Activated CD4-positive, alpha-beta T cell treated with anti-CD3 and anti-CD28 coated beads, Interleukin-2, amount 50 U/mL, for 16 hours (primary cell): ENCODE data around the gene GTPBP1.

Experiments used
- DNase-seq: peaks from one replicate; pipeline ENCODE4 v3.0.0-alpha.2; 2020

GTPBP1 gene

GRCh38 chr22:38704654-38705234 lies 1.0 kb upstream of the GTPBP1 start:
- no peak for DNase-seq

DNA sequence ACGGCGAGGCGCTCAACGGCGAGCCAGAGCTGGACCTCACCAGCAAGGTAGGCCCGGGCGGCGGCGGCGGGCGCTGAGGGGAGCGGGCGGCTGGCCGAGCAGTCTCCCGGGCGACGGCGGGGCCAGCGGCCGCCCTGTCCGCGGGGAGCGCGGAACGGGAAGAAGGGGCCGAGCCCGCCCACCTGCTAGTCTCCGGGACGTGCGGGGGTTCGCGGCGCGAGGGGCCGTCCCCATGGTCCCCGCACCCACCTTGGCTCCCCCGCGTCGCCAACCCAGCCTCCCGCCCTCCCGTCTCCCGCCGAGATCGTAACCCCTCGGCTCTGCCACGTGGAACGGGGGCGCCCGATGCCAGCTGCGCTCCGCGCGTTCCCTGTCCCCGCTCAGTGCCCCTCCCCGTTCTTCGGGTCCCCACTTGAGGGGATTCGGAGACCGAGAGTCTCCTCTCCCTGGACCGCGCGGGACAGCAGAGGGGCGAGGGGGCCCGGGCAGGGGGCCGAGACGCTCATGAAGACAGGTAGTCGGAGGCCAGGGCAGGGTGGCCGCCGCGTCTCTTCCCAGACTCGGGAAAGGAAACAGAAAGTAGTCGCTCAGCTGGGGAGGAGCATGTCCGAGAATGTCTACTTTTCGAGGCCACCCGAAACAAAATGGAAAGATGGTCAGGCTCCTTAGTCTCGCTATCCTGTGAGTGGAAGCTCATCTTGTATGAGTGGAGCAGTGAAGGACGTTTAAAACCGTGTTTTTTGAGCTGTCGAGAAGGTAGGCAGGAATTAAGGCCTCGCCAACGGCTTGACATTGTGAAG lies 557 bp downstream of the GTPBP1 start:
- DNase-seq = peak; percentile 33

DNA sequence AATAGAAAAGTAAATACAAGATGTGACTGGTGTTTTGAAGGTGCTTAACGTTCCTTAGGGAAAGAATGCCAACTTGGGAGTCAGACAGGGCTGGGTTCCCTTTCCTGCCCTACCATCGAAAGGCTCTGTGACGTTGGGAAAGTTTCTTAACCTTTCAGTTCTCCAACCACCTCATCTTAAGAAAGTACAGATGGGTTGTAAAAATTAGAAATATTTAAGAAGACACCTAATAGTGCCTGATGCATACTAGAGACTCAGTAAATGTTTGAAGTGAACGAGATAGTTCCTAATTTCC lies 1.1 kb downstream of the GTPBP1 start:
- DNase-seq = no peak

DNA sequence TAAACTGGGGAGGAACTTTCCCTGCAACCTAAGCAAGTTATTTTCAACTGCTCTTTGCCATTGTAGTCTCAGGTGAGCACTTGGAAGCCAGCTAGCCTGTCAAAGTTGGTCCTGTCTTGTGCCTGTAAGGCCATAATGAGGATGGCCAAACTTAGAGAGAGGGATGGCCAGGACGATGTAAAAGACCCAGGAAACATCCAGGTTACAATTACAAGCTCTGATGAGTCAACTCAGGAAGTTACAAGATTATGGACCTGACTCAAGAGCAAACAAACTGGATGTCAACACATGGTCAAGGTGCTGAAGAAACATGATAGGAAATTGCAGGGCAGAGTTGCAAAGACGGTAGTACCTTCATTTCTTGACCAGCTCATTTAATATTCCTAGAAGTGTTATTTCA lies 1.6 kb downstream of the GTPBP1 start:
- peak; percentile 49 for DNase-seq

DNA sequence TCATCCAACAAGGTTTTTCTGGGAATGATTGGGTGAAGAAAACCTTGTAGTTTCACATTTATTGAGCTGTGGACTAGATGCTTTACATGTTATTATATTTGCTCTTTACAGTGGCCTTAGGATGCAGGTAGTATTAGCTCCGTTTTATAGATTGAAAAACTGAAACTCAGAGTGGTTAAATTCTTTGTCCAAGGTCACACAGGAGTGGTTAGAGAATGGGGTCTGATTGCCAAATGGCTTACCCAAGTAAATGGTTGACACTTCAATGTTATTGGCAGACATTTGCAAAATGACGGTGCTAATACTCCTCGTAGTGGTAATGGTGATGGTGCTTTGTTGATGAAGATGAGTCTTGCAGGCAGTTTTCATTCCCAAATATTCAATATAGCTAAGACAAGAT lies 2.2 kb downstream of the GTPBP1 start:
- DNase-seq = no peak

- DNase-seq = no peak
Observed at GRCh38 chr22:38709306-38709705, 3.6 kb downstream of the GTPBP1 start.

- DNase-seq = no peak
Observed at GRCh38 chr22:38710351-38710750, 4.6 kb downstream of the GTPBP1 start.

- no peak for DNase-seq
Observed at GRCh38 chr22:38710866-38711265, 5.1 kb downstream of the GTPBP1 start.

DNA sequence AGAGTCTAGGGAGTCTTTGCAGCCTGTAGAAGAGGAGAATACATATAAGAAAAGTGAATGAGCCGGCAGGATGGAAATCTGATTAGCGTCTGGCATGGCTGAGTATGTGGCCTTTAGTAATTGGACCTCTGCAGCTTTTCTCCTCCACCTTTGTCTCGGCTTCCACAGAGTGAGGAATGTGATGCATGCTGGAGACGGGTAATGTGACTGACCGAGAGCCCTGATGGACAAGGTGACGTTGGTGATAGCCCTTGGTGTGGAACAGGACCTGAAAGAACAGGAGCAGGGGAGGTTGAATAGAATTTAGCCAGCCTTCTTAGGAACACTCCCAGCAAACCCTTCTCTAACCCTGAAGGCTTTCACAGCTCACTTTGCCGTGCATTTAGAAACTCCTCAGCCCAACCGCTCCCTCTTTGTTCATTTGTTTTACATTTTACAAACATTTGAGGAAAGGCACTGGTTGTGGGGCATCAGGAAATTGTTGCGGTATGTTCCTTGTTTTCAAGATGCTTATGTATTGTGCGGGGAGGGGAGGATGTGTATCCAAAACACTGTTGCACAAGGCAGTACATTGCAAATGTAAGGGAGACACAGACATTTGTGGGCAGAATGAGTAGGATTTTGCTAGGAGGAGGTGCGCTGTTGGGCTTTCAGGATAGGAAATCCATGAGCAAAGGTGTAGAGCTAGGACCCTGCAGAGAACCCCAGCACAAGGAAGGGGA lies 6.9 kb downstream of the GTPBP1 start:
- no peak for DNase-seq

DNA sequence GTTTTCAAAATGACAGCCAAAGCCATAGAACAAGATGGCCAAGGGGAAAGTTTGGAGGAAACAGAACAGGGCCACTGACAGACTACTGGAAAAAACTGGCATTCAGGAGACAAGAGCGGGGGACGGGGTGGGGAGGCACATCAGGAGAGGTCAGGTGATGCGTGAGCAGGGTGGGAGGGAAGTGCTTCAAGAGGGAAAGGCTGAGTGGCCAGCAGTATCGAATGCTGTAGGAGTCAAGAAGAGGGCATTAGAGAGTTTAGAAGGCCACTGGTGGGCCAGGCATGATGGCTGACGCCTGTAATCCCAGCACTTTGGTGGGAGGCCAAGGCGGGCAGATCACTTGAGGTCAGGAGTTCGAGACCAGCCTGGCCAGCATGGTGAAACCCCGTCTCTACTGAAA lies 8.2 kb downstream of the GTPBP1 start:
- no peak for DNase-seq

DNA sequence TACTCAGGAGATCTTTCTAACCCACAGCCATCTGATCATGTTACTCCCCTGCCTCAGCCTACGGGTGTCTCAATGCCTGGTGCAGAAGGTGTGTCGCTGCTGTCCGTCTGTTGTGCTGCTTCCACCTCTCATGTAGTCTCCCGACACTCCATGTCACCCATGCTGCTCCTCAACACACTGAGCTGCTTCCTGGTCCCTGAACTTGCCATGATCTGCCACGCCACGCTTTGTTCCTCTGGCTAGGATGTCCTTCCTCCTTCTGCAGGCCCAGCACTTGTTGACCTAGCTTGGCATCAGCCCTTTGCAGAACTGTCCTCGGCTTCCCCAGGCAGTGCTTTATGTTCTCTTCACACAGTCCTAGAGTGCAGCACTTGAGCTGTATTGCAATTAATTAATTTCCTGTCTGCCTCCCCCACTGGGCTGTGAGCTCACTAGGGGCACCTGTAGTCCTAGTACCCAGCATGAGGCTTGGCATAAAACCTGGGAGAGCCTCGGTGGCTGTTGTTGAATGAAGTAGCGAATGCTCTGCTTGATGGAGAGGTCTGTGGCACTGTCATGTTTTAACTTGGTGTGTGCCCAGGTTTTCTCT lies 9.5 kb downstream of the GTPBP1 start:
- DNase-seq = no peak

DNA sequence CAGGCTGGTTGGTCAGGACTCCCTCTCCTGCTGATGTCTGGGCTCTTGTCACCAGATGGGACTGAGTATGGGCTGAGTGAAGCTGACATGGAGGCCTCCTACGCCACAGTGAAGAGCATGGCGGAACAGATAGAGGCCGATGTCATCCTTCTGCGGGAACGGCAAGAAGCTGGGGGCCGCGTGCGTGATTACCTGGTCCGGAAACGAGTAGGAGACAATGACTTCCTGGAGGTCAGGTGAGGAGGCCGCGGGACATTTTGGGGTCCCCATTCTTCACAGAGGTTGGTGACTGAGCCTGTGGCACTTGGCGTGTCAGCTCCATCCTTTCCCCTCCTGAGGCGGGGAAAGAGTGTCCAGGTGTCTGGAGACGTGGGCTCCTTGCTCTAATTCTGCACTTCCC lies 10.1 kb downstream of the GTPBP1 start:
- DNase-seq = no peak

DNA sequence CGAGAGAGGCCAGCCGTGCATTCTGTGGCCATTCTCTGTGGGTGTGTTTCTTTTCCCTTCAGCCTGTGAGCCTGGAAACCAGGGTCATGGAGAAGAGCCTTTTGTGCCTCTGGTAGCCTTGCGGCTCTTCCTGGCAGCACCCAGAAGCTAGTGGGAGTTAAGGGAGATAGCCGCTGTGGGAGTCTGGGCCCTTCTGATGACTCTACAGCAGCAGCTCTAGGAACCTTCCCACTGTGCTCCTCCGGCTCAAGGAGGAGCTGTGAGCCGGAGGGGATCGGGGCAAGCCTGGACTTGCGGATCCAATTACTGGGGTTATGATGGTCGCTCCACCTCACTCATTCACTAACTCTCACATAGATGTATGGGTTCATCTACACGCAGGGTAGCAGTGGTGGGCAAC lies 10.5 kb downstream of the GTPBP1 start:
- DNase-seq = no peak

GRCh38 chr22:38716826-38717225 lies 11.1 kb downstream of the GTPBP1 start:
- no peak for DNase-seq

GRCh38 chr22:38717244-38717643 lies 11.5 kb downstream of the GTPBP1 start:
- no peak for DNase-seq

GRCh38 chr22:38718414-38718813 lies 12.7 kb downstream of the GTPBP1 start:
- no peak for DNase-seq

- DNase-seq = no peak
Observed at GRCh38 chr22:38719196-38719595, 13.5 kb downstream of the GTPBP1 start.

GRCh38 chr22:38720350-38720749 lies 14.6 kb downstream of the GTPBP1 start:
- DNase-seq = no peak

DNA sequence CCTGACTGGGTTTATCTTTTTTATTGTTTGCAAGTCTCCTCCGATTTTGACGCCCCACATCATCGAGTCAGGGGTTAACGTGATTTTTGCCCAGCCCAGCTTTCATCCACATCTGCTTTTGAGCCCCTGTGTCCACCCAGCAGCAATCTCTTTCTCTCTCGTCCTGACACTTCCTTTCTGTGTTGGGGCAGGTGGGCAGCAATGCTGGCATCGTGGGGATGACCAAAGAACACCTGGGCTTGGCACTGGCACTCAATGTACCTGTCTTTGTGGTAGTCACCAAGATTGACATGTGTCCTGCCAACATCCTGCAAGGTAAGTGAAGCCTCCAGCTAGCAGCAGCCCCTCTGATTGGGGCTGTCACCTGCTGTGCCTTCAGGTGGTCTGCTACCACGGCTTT lies 15.8 kb downstream of the GTPBP1 start:
- DNase-seq = no peak

DNA sequence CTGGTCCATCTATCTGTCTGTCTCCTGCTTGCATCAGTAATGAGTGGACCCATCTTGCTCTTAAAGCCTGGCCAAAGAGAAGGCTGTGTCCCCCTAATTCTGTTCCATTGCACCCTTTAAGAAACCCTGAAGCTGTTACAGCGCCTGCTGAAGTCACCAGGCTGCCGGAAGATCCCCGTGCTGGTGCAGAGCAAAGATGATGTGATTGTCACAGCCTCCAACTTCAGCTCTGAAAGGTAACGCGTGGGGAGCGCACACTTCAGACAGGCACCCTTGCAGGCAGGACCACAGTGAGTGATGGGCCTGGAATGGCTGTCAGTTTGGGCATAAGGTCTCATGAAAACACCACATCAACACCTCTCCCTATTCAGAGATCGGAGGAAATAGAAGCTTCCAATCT lies 18.4 kb downstream of the GTPBP1 start:
- no peak for DNase-seq

GRCh38 chr22:38724926-38725571 lies 19.3 kb downstream of the GTPBP1 start:
- peak; percentile 36 for DNase-seq

DNA sequence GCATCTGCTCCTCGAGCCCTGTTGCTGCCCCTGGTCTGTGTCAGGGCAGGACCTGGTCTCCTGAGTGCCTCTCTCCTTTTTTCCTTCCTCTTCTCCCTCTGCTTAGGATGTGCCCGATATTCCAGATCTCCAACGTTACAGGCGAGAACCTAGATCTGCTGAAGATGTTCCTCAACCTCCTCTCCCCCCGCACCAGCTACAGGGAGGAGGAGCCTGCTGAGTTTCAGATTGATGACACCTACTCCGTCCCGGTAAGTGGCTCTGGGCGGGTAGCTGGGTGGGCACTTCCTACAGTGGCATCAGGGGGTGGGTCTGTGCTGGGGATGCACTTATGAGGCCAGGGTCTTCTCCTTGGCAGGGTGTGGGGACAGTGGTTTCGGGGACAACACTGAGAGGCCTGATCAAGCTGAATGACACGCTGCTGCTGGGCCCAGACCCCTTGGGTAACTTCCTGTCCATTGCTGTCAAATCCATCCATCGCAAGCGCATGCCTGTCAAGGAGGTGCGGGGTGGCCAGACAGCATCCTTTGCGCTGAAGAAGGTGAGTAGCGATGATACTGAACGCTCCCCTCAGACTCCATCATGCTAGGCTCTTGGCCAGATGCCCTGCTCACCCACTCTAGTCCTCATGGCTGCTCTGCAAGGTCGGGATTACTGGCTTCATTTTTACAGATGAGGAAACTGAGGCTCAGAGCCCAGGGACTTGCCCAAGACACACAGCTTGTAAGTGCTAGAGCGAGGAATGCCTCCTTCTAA lies 20.3 kb downstream of the GTPBP1 start:
- DNase-seq = no peak

- DNase-seq = no peak
Observed at GRCh38 chr22:38727123-38727522, 21.4 kb downstream of the GTPBP1 start.
